DND-41 (cell line): Measurements from ENCODE around the gene ECT2L.
A peak's percentile ranks its signal among the peaks of the same experiment; 100 is the strongest.

Source experiments
- ATAC-seq: fragments of 200-7000 bp; cut with Tn5 transposase; 3 replicates; pipeline ENCODE4 v1.9.1; 2021; ENCODE audit warnings: low read depth; ENCODE audit not compliant: insufficient read depth
- DNase-seq: peaks from one replicate; pipeline ENCODE4 v3.0.0-alpha.2; 2020
- H2AFZ ChIP-seq: 2 replicates; pipeline ENCODE4 v1.6.0; 2012; ENCODE audit warnings: low read depth, low read length
- H3K27ac ChIP-seq: 2 replicates; pipeline ENCODE4 v1.5.1; 2012; ENCODE audit warnings: low read length, inconsistent platforms
- H3K27me3 ChIP-seq: fragments of 200-600 bp; sonication (generic); 2 replicates; pipeline ENCODE4 v1.6.0; 2012; ENCODE audit warnings: low read length, mild to moderate bottlenecking, inconsistent platforms; ENCODE audit not compliant: insufficient read depth, poor library complexity
- H3K36me3 ChIP-seq: 2 replicates; pipeline ENCODE4 v1.5.1; 2012; ENCODE audit warnings: low read length, inconsistent platforms; ENCODE audit not compliant: insufficient read depth
- H3K4me1 ChIP-seq: 2 replicates; pipeline ENCODE4 v1.5.1; 2012; ENCODE audit warnings: mild to moderate bottlenecking, low read length; ENCODE audit not compliant: insufficient read depth
- H3K4me2 ChIP-seq: 2 replicates; pipeline ENCODE4 v1.6.0; 2012; ENCODE audit warnings: mild to moderate bottlenecking, moderate library complexity, low read length, inconsistent platforms; ENCODE audit not compliant: insufficient read depth
- H3K4me3 ChIP-seq, 2 experiments: fragments of 200-600 bp in 1 of 2; shearing (Covaris generic) in 1 of 2; 2 replicates each; pipeline ENCODE4 v1.5.1; 2012 to 2016; ENCODE audit warnings: inconsistent platforms in 2 of 2, low read length in 2 of 2, mild to moderate bottlenecking in 2 of 2, low read depth in 1 of 2, moderate library complexity in 1 of 2
- H3K79me2 ChIP-seq: 2 replicates; pipeline ENCODE4 v1.6.0; 2012; ENCODE audit warnings: low read length, inconsistent platforms; ENCODE audit not compliant: insufficient read depth
- H3K9ac ChIP-seq: 2 replicates; pipeline ENCODE4 v1.6.0; 2012; ENCODE audit warnings: low read depth, mild to moderate bottlenecking, inconsistent platforms, low read length, moderate library complexity
- H3K9me3 ChIP-seq: 2 replicates; pipeline ENCODE4 v1.5.1; 2012; ENCODE audit warnings: low read length, moderate library complexity, mild to moderate bottlenecking, inconsistent platforms; ENCODE audit not compliant: insufficient read depth, severe bottlenecking
- H4K20me1 ChIP-seq: 2 replicates; pipeline ENCODE4 v1.6.0; 2012; ENCODE audit warnings: low read length; ENCODE audit not compliant: insufficient read depth
- EZH2 ChIP-seq: IDR thresholded peaks from 3 replicates; pipeline ENCODE4 v1.6.1; 2012; ENCODE audit warnings: borderline replicate concordance, low read depth, mild to moderate bottlenecking, moderate library complexity, low read length, inconsistent platforms; ENCODE audit not compliant: severe bottlenecking
- TF ChIP-seq, protein P1 (sequence below): IDR thresholded peaks from 2 replicates; pipeline ENCODE4 v1.5.1; 2012; ENCODE audit warnings: borderline replicate concordance, low read length, moderate library complexity, mild to moderate bottlenecking; ENCODE audit not compliant: poor library complexity, severe bottlenecking; ENCODE audit errors: extremely low read depth

The ECT2L gene, protein sequence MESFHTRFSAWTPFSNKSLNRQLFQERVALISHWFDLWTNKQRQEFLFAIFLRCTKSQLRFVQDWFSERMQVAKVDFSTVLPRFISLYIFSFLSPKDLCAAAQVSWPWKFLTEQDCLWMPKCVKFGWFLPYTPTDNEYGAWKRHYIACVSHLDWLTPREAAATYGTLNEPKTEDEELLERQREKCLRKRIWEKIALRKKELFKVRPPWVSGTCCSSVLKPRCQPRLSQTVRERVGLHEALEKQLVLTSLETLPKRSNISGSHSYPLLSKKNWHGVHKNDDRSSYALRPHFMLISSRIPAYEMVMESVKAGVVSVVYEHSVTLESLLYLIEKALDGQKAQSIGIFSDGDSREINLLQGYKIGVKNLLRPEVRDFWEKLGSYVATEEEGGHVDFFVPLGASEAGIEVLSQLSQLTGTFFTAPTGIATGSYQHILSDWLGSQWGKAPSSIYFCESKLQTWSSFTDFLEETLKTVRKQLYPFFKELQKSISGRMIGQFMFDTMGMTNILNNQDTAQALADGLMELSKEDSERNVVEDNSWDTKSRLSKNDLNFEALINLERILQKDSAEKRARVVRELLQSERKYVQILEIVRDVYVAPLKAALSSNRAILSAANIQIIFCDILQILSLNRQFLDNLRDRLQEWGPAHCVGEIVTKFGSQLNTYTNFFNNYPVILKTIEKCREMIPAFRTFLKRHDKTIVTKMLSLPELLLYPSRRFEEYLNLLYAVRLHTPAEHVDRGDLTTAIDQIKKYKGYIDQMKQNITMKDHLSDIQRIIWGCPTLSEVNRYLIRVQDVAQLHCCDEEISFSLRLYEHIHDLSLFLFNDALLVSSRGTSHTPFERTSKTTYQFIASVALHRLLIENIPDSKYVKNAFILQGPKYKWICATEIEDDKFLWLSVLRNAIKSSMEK

DNA sequence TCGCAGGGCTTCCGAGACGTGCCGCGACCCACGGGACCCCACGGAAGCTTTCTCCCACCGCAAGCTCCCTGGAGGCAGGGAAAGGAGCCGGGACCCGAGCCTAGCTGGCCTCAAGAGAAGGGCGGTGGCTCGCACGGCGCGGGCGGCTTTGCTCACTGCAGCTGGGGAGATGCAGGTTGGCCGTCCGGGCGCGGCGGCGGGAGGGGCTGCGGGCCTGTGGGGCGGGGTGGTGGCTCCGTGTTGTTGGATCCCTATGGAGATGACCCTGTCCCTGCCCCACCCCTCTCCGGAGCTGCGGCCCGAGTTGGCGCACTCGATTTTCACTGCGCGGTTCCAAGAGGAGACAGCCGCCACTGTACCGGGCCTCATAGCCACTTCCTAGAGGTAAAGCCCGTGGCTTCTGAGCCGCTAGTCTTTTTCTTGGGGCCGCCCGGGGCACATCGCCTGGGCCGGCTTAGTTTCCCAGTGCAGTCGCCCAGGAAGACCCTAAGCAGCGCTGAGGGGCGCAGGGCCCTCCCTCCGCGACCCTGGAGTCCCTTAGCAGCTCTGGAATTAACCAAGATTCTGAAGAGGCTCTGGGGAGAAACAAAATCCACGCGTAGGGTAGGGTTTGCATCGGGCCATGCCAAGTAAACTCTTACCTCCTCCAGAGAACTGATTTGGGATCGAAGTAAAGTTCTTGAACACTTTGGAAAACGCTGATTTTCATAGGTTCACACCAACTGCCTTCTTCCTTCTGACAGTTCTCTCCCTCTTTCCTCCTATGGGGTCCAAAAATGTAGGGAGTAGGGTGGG, at the start of gene ECT2L:
ECT2L (plus strand) TSS at position 279 of the 795 bp plus-strand sequence. CDS start 17,188 bp downstream, outside the sequence.
- Histone ChIP-seq H3K79me2 (no peaks in the 10 kb centered on the region), H4K20me1 (no peaks in the 10 kb centered on the region), H3K9me3 (no peaks in the 10 kb centered on the region), H3K27me3 (no peaks in the 10 kb centered on the region), H3K4me3 (no peak within 1 kb of the TSS), H3K27ac (no peak within 1 kb of the TSS), H3K4me2 (no peak within 1 kb of the TSS), H3K9ac (no peak within 1 kb of the TSS), H3K4me1 (no peaks in the 10 kb centered on the region), H3K36me3 (peaks cover 8% of the 10 kb centered on the region; the same call in 1 of the 2 replicates), H2AFZ (no peak within 1 kb of the TSS)
- no peak for DNase-seq
- no peak for ATAC-seq
- TF ChIP-seq, protein P1, sequence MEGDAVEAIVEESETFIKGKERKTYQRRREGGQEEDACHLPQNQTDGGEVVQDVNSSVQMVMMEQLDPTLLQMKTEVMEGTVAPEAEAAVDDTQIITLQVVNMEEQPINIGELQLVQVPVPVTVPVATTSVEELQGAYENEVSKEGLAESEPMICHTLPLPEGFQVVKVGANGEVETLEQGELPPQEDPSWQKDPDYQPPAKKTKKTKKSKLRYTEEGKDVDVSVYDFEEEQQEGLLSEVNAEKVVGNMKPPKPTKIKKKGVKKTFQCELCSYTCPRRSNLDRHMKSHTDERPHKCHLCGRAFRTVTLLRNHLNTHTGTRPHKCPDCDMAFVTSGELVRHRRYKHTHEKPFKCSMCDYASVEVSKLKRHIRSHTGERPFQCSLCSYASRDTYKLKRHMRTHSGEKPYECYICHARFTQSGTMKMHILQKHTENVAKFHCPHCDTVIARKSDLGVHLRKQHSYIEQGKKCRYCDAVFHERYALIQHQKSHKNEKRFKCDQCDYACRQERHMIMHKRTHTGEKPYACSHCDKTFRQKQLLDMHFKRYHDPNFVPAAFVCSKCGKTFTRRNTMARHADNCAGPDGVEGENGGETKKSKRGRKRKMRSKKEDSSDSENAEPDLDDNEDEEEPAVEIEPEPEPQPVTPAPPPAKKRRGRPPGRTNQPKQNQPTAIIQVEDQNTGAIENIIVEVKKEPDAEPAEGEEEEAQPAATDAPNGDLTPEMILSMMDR: no peak
- TF ChIP-seq EZH2: no peak

DNA sequence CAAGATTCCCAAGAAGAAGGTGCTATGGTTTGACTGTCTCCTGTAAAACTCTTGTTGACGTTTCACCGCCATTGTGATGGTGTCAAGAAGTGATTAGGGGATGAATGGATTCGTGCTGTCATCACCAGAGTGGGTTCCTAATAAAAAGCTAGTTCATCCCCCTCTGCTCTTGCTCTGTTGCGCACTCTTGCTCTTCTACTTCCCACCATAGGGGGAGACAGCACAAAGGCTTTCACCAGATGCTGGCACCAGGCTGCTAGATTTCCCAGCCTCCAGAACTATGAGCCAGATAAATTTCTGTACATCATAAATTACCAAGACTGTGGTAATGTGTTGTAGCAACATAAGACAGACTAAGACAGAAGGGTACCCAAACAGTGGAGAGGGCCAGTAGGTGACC, 43.9 kb upstream of the ECT2L start:
- Histone ChIP-seq H3K4me2 (no peak overlapping the region), H4K20me1 (no peaks in the 10 kb centered on the region), H2AFZ (no peak overlapping the region), H3K27me3 (no peaks in the 10 kb centered on the region), H3K4me1 (no peaks in the 10 kb centered on the region), H3K79me2 (no peaks in the 10 kb centered on the region), H3K9ac (no peak overlapping the region), H3K9me3 (no peaks in the 10 kb centered on the region), H3K36me3 (no peaks in the 10 kb centered on the region), H3K4me3 (no peak overlapping the region), H3K27ac (no peak overlapping the region)
- DNase-seq (no peak), ATAC-seq (peak; percentile 52; the same call in 1 of the 3 replicates)
- TF ChIP-seq, protein P1: peak; percentile 47
- no peak for TF ChIP-seq EZH2

DNA sequence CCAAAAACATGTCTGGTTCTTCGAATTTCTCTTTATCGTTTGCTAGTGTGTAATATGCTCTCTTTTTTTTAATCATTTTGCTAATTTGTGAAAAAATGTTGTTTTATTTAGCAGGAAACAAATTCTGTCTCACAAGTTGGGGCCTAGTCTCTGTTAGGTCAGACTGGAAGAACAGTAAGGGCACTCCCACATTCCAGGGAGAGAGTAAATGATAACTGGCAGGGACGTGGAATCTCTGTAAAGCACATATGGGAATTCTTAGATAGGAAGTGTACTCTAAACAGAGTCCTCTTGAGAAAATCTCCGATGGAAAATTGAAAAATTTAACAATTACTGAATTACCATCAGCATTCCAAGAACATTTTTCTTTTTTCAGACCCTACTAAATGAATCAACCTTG, 38.8 kb upstream of the ECT2L start:
- no peaks in the 10 kb centered on the region for H3K79me2 ChIP-seq
- H3K27me3 ChIP-seq: no peaks in the 10 kb centered on the region
- no peaks in the 10 kb centered on the region for H3K9me3 ChIP-seq
- no peak overlapping the region for H3K4me2 ChIP-seq
- no peak for TF ChIP-seq EZH2
- TF ChIP-seq, protein P1: no peak
- no peak overlapping the region for H3K9ac ChIP-seq
- no peak overlapping the region for H3K4me3 ChIP-seq
- no peaks in the 10 kb centered on the region for H3K4me1 ChIP-seq
- no peaks in the 10 kb centered on the region for H3K36me3 ChIP-seq
- no peak for DNase-seq
- no peaks in the 10 kb centered on the region for H4K20me1 ChIP-seq
- H2AFZ ChIP-seq: no peak overlapping the region
- ATAC-seq: no peak
- H3K27ac ChIP-seq: no peak overlapping the region
